Measurements from ENCODE around the gene KCNE4. TPM values are rescaled to one million over a fixed set of nuclear protein-coding genes. Genes with fewer than 3 reads are reported as not detected.
A peak's percentile ranks its signal among the peaks of the same experiment; 100 is the strongest.

KCNE4 gene
- total RNA-seq, 4 donors from 2014 or later = 2.0 to 6.1 (median 3.3) TPM

- in situ Hi-C loops (cut with MboI; ENCODE audit: low sequenced_read_pairs in 4 of 4) = no loop called here
- no peaks in the 10 kb centered on the region for H3K27me3 ChIP-seq
- ATAC-seq (no peak), DNase-seq (no peak)
- no peak overlapping the region for H3K27ac ChIP-seq
- peaks cover 0 to 3% of the 10 kb centered on the region in 2 donors for H3K4me1 ChIP-seq
- no peak overlapping the region for H3K4me3 ChIP-seq
- intact Hi-C loops (cut with DNase I; ENCODE audit: low total_unique reads) = no loop called here
- no peak for TF ChIP-seq CTCF (IDR thresholded peaks at IDR 0.05 in 4 of 5, conservative IDR thresholded peaks at IDR 0.05 in 1 of 5)
- TF ChIP-seq POLR2A (IDR thresholded peaks at IDR 0.05) = no peak
- no peaks in the 10 kb centered on the region for H3K9me3 ChIP-seq
- no peaks in the 10 kb centered on the region for H3K36me3 ChIP-seq
These were observed 30.7 kb downstream of the KCNE4 start for GRCh38 chr2:223082706-223083105.

GRCh38 chr2:223083402-223084070, 31.5 kb downstream of the KCNE4 start:
- Histone ChIP-seq H3K4me3 (no peak overlapping the region), H3K4me1 (peaks cover 0 to 3% of the 10 kb centered on the region in 2 donors), H3K27ac (no peak overlapping the region), H3K9me3 (no peaks in the 10 kb centered on the region), H3K36me3 (no peaks in the 10 kb centered on the region), H3K27me3 (no peaks in the 10 kb centered on the region)
- DNase-seq (no peak), ATAC-seq (no peak)
- intact Hi-C loops (cut with DNase I; ENCODE audit: low total_unique reads) (no loop called here), in situ Hi-C loops (cut with MboI; ENCODE audit: low sequenced_read_pairs in 4 of 4) (no loop called here)
- TF ChIP-seq POLR2A (IDR thresholded peaks at IDR 0.05) (no peak), CTCF (IDR thresholded peaks at IDR 0.05 in 4 of 5, conservative IDR thresholded peaks at IDR 0.05 in 1 of 5) (no peak)

GRCh38 chr2:223084873-223085272, 32.9 kb downstream of the KCNE4 start:
- peaks cover 0 to 3% of the 10 kb centered on the region in 2 donors for H3K4me1 ChIP-seq
- no peak overlapping the region for H3K4me3 ChIP-seq
- peak overlapping the region in 3 of 4 donors; percentile 5 to 64 (median 9) for H3K27ac ChIP-seq
- ATAC-seq = peak; percentile 92 to 98
- no peaks in the 10 kb centered on the region for H3K36me3 ChIP-seq
- intact Hi-C loops (cut with DNase I; ENCODE audit: low total_unique reads) = no loop called here
- TF ChIP-seq CTCF (IDR thresholded peaks at IDR 0.05 in 4 of 5, conservative IDR thresholded peaks at IDR 0.05 in 1 of 5) (no peak), POLR2A (IDR thresholded peaks at IDR 0.05) (no peak)
- peak; percentile 32 to 74 for DNase-seq
- no peaks in the 10 kb centered on the region for H3K9me3 ChIP-seq
- H3K27me3 ChIP-seq = no peaks in the 10 kb centered on the region
- in situ Hi-C loops (cut with MboI; ENCODE audit: low sequenced_read_pairs in 4 of 4) = no loop called here

GRCh38 chr2:223086370-223086981, 34.5 kb downstream of the KCNE4 start:
- intact Hi-C loops (cut with DNase I; ENCODE audit: low total_unique reads) (no loop called here), in situ Hi-C loops (cut with MboI; ENCODE audit: low sequenced_read_pairs in 4 of 4) (no loop called here)
- TF ChIP-seq CTCF (IDR thresholded peaks at IDR 0.05 in 4 of 5, conservative IDR thresholded peaks at IDR 0.05 in 1 of 5) (no peak), POLR2A (IDR thresholded peaks at IDR 0.05) (no peak)
- ATAC-seq (peak in 1 of 2 donors; percentile 34), DNase-seq (no peak)
- H3K27ac ChIP-seq = no peak overlapping the region
- H3K9me3 ChIP-seq = no peaks in the 10 kb centered on the region
- H3K27me3 ChIP-seq = no peaks in the 10 kb centered on the region
- H3K36me3 ChIP-seq = no peaks in the 10 kb centered on the region
- peaks cover 0 to 3% of the 10 kb centered on the region in 2 donors for H3K4me1 ChIP-seq
- H3K4me3 ChIP-seq = no peak overlapping the region
